Choroid plexus epithelial cell (primary cell): ENCODE measurements around the gene DPM2.
A peak's percentile ranks its signal among the peaks of the same experiment; 100 is the strongest.

ENCODE experiments used
- DNase-seq: peaks from one replicate; pipeline ENCODE4 v3.0.0-alpha.2; 2010; ENCODE audit warnings: low read depth
- H3K4me3 ChIP-seq: 2 replicates; pipeline ENCODE4 v1.5.1; 2011; ENCODE audit warnings: low read depth, mild to moderate bottlenecking, control low read depth, low read length, moderate library complexity
- TF ChIP-seq, protein P1 (sequence below): conservative IDR thresholded peaks from 2 replicates; pipeline ENCODE4 v1.5.1; 2011; ENCODE audit warnings: low read depth, mild to moderate bottlenecking, control low read depth, inconsistent platforms, low read length, moderate library complexity

DPM2 gene

GRCh38 chr9:127915801-127916719 is 21.6 kb downstream of the DPM2 start:
- TF ChIP-seq, protein P1, sequence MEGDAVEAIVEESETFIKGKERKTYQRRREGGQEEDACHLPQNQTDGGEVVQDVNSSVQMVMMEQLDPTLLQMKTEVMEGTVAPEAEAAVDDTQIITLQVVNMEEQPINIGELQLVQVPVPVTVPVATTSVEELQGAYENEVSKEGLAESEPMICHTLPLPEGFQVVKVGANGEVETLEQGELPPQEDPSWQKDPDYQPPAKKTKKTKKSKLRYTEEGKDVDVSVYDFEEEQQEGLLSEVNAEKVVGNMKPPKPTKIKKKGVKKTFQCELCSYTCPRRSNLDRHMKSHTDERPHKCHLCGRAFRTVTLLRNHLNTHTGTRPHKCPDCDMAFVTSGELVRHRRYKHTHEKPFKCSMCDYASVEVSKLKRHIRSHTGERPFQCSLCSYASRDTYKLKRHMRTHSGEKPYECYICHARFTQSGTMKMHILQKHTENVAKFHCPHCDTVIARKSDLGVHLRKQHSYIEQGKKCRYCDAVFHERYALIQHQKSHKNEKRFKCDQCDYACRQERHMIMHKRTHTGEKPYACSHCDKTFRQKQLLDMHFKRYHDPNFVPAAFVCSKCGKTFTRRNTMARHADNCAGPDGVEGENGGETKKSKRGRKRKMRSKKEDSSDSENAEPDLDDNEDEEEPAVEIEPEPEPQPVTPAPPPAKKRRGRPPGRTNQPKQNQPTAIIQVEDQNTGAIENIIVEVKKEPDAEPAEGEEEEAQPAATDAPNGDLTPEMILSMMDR: no peak
- no peak for DNase-seq

GRCh38 chr9:127915325-127915752 is 22.3 kb downstream of the DPM2 start:
- TF ChIP-seq, protein P1: no peak
- no peak for DNase-seq
- no peak overlapping the region for H3K4me3 ChIP-seq

More at GRCh38 chr9:127915801-127916719, 21.6 kb downstream of the DPM2 start:
- peak overlapping the region; percentile 72 for H3K4me3 ChIP-seq

DNA sequence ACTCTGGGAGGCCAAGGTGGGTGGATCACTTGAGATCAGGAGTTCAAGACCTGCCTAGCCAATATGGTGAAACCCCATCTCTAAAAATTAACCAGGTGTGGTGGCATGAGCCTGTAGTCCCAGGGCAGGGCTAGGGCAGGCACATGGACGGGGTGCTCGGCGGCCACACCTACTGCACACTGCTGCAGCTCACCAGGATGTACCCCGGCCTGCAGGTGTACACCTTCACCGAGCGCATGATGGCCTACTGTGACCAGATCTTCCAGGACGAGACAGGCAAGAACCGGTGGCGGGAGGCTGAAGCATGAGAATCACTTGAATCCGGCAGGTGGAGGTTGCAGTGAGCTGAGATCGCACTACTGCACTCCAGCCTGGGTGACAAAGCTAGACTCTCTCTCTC is 24.0 kb downstream of the DPM2 start:
- TF ChIP-seq, protein P1: no peak
- no peak overlapping the region for H3K4me3 ChIP-seq
- DNase-seq: no peak

- TF ChIP-seq, protein P1: no peak
- no peak overlapping the region for H3K4me3 ChIP-seq
Observed at GRCh38 chr9:127912882-127913281, 24.8 kb downstream of the DPM2 start.

GRCh38 chr9:127912296-127912695 is 25.4 kb downstream of the DPM2 start:
- TF ChIP-seq, protein P1: no peak
- DNase-seq: no peak
- H3K4me3 ChIP-seq: no peak overlapping the region

More at GRCh38 chr9:127912882-127913281, 24.8 kb downstream of the DPM2 start:
- DNase-seq: no peak

GRCh38 chr9:127910613-127911205 is 26.9 kb downstream of the DPM2 start:
- H3K4me3 ChIP-seq: no peak overlapping the region
- TF ChIP-seq, protein P1: peak; percentile 28
- peak; percentile 58 for DNase-seq
